HG03460 (cell line): Measurements from ENCODE around the gene CDC42BPA.
"Not testable (repeated sequence)": the region's sequence is repeated elsewhere in the genome, so short reads cannot be mapped to it uniquely, and the experiment has no call there.

Source experiments
- ATAC-seq: cut with Tn5 transposase; IDR thresholded peaks from one replicate; pipeline ENCODE4 v1.9.1; 2021; ENCODE audit not compliant: unreplicated experiment

The CDC42BPA gene

DNA sequence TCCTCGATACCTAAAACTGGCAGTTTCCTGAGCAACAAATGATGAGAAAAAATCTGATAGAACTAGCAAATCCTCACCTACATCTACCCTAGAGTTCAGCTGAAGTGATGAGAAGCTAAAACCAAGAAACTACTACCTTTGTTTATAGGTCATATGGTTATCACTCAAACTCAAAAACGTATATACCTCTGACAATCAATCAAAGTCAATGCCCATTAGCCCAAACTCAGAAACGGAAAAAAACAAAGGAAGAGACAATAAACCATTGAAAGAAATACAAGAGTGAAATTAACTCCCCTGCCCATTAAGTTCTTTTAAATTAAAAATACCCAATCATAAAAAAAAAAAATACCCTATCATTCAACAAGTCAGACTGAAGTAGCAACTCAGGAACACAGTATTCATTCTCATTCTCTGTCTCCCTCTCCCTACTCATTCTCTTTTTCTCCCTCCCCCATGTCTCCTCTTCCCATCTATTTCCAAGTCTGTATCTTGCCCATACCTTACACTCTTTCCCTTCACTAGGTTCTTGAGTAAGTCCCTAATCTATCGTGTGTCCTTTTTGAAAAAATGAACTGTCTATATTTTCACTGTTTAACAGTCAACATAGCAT is 6.8 kb downstream of the CDC42BPA start:
- ATAC-seq, result no peak

DNA sequence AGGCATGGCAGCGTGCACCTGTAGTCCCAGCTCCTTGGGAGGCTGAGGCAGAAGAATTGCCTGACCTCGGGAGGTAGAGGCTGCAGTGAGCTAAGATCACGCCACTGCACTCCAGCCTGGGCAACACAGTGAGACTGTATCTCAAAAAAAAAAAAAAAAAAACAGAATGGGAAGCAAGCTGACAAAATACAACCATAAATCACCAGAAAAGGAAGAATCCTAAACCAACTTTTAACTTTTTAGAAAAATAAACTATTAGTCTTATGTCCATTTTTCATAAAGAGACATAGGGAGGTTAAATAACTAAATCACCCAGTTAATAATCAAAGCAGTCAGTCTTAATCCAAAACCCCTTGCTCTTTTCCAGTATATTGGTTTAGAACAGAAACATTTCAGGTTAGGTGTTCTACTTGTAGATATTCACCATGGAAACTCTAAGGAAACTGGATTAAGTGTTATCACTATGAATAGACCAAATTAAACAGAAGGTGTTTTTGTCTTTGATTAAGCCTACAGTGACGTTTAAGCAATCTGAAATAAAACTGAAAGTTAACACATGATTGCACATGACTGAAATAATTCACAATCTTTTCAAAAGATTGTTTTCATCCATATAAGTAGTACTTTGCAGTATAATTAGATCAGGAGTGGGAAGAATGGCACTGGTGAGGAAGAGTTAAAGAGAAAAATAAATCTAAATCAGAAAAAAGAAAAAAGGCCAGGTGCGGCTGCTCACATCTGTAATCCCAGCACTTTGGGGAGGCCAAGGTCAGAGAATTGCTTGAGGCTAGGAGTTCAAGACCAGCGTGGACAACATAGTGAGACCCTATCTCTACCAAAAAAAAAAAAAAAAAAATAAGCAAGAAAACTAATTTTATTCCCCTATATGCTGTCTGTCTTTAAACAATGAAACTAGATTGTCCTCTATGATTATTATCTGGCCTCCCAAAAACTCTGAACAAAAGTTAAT is 9.6 kb downstream of the CDC42BPA start:
- no peak for ATAC-seq

DNA sequence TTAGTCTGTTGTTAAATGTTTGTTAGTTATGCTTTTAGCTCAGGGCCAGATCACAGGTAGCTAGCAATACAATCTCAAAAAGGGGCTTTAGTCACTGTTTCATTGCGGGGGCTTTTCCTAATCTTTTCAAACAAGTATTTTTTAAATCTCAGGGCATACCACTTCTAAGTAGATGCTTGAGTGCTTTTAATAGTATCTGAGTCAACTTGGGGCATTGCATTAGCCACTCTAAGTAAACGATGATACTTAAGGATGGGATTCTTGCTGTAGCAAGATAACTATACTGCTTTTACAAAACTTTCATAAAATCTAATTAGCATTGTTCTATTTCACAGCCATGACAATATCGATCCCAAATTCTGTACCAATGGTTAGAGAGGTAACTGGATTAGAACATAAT is 11.6 kb downstream of the CDC42BPA start:
- no peak for ATAC-seq

DNA sequence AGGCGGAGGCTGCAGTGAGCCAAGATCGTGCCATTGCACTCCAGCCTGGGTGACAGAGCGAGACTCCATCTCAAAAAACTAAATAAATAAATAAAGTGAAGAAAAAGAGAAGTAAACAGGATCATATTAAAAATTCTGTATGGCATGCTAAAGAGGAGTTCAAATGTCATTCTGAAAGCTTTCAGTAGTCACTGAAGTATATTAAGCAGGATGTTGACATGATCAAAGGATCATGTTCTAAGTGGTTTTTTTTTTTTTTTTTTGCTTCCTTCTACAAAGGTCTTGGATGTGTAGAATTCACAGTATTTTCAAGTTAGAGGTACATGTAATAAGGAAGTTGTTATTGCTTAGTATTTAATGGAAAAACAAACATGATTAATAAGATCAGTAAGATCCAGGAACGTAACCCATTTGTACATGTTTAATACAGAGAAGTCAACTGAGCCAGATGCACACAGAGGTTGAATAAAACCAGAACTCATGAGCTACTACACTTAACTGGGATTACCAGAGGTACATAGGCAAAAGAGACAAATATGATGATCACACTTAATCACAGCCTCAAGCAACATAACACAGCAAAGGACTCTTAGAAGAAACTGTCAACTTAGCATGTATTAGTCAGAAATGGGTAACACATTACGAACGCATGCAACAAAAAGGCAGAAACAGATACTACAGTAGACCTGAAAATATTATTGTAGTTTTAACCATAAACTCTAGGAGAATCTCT is 12.2 kb downstream of the CDC42BPA start:
- no peak for ATAC-seq

DNA sequence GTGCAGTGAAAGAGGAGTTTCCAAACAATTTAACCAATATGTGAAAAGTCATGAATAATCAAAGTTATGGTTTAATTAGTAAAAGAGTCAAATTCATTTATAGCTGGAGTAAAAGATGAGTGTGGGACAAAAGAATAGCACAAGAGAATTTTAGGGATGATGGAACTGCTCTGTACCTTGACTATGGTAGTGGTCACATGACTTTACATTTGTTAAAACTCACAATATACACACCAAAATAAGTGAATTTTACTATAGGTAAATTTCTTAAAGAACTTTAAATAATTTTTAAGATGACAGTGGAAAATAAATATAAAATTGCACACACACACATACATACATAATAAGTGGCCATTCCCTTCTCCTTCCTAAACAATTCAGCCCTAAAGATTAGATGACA is 13.6 kb downstream of the CDC42BPA start:
- no peak for ATAC-seq

- ATAC-seq, result no peak
Measured at GRCh38 chr1:227303662-227304061, 14.6 kb downstream of the CDC42BPA start.

- no peak for ATAC-seq
Measured at GRCh38 chr1:227300682-227301081, 17.6 kb downstream of the CDC42BPA start.

- no peak for ATAC-seq
Measured at GRCh38 chr1:227299688-227300087, 18.6 kb downstream of the CDC42BPA start.

DNA sequence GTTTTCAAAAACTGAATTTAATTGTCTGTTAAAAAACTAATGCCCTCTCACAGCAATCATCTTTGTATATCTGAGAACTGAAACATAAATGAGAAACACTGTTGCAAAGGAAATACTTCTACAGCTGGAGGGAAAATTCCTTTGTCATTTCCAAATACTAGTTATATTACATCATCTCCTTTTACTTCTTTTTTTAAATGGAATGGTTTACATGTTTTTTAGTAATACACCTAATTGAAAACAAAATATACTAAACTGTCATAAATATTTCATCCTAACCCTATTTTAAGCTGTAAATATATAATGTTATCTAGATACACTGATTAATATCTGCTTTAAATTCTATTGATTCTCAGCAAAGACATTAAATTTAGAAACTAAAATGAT is 19.1 kb downstream of the CDC42BPA start:
- no peak for ATAC-seq

- ATAC-seq, result no peak
Measured at GRCh38 chr1:227298512-227299240, 19.6 kb downstream of the CDC42BPA start.

DNA sequence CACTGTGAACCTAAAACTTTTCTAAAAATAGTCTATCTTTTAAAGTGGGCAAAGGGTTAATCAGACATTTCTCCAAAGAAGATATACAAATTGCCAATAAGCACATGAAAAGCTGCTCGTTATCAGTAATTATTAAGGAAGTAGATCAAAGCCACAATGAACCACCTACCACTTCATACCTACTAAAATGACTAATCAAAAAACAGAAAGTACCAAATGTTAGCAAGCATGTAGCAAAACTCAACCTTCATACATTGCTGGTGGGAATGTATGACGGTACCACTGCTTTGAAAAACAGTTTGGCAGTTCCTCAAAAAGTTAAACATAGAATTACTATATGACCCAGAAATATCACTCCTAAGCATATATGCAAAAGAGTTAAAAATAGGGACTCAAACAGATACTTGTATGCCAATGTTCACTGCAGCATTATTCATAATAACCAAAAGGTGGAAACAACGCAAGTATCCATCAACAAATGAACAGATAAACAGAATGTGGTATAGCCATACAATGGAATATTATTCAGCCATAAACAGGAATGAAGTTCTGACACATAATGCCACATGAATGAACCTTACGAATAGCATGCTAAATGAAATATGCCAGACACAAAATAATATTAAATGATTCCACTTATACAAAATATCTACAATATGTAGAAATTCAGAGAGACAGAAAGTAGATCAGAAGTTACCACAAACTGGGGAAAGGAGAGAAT is 21.1 kb downstream of the CDC42BPA start:
- no peak for ATAC-seq

DNA sequence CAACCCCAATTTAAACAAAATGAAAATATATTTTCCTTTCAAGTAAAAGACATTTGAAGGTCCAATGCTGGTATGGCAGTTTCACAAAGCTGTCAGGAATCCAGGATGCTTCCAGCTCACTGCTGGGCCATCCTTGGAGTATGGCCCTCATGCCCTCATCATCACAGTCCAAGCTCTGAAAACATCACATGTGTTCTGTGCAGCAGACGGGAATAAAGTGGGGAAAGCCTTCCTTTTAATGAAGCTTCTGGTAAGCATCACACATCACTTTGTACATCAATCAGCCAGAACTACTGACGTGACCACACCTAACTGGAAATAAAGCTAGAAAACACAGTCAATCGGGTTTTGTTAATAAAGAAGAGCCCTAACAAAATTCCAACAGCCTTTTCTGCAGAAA is 22.7 kb downstream of the CDC42BPA start:
- ATAC-seq, result no peak

- no peak for ATAC-seq
Measured at GRCh38 chr1:227285745-227286144, 32.5 kb downstream of the CDC42BPA start.

DNA sequence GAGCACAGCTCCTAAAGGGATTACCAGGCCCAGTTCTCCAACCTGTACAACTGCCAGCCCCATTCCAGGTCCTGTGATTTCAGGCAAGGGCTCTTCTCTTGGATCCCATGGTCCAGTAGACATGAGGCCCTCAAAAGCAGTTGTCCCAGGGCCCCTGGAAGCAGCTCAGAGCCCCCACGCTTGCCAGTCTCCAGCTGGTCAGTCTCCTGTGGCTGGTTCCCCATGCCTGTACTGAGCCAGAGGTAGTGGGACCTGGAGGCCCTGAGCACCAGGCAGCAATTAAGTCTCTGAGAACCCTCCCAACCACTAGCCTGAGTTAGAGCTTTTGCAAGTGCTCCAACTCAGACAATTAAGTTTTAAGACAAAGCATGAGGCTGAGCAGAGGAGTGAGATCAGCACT is 36.9 kb downstream of the CDC42BPA start:
- no peak for ATAC-seq

DNA sequence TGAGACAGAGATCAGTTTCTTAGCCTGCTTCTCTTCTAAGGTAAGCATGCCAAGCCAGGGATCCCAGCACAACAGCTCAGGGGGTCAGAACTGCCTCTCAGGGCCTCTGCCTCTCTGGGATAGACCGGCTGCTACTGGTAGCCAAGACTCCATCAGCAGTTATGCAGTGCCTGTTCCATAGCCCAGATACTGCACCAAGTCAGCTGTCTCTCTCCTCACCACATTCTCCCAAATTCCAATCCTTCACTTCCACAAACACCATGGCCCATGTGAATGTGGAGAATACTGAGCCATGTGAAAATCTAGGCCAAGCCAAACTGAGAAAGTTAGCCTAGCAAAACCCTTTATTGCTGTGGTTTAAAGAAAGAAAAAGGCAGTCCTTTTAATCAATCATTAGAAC is 37.5 kb downstream of the CDC42BPA start:
- no peak for ATAC-seq

DNA sequence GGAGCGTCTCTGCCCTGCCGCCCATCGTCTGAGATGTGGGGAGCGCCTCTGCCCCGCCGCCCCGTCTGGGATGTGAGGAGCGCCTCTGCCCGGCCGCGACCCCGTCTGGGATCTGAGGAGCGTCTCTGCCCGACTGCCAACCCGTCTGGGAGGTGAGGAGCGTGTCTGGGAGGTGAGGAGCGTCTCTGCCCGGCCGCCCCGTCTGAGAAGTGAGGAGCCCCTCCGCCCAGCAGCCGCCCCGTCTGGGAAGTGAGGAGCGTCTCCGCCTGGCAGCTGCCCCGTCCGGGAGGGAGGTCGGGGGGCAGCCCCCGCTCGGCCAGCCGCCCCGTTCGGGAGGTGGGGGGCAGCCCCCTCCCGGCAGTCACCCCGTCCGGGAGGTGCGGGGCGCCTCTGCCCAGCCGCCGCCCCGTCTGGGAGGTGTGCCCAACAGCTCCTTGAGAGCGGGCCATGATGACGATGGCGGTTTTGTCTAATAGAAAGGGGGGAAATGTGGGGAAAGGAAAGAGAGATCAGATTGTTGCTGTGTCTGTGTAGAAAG is 42.1 kb downstream of the CDC42BPA start:
- not testable (repeated sequence) for ATAC-seq

DNA sequence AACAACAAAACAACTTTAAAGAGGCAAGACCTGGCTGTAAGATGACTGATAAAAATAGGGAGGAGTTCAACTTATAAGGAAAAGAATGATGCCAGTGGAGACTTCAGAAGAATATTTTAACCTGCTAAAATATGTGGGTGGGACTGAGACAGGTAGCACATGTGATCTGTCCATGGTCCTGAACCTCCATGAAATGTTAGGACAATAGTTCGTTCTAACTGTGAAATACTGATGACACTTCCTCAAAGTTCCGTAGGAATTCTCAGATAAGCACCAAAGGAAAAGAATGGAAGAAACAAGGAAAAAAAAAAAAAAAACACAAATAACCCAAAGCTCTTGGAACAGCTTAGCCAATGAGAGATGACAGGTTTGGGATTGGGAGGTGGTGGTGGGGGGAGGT is 44.7 kb downstream of the CDC42BPA start:
- no peak for ATAC-seq

- no peak for ATAC-seq
Measured at GRCh38 chr1:227272428-227272827, 45.9 kb downstream of the CDC42BPA start.

- ATAC-seq, result no peak
Measured at GRCh38 chr1:227270554-227270953, 47.7 kb downstream of the CDC42BPA start.

DNA sequence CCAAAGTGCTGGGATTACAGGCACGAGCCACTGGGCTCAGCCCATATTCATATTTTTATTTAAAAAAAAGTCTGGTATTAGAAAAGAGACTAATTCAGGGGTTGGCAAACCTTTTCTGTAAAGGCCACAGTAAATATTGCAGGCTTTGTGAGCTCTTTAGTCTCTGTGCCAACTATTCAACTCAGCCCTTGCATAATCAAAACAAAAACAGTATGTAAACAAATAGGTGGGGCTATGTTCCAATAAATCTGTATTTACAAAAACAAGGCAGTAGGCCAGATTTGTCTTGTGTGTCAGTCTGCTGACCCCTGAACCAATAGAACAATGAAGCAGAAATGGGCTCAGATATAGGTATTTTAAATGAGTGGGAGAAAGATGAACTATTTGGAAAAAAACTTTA is 49.3 kb downstream of the CDC42BPA start:
- no peak for ATAC-seq
